Loucy (cell line): ENCODE data around the gene NXN.

Experiments used
- H2AFZ ChIP-seq: fragments of 200-600 bp; sonication (generic); 2 replicates; pipeline ENCODE4 v1.6.0; 2016; ENCODE audit warnings: antibody characterized with exemption, mild to moderate bottlenecking, low read length, moderate library complexity
- H3F3A ChIP-seq: fragments of 200-600 bp; 2 replicates; pipeline ENCODE4 v1.6.0; 2016; ENCODE audit warnings: antibody characterized with exemption, low read depth, mild to moderate bottlenecking
- H3K27me3 ChIP-seq: fragments of 200-600 bp; sonication (generic); 2 replicates; pipeline ENCODE4 v1.6.1; 2014; ENCODE audit warnings: low read length, mild to moderate bottlenecking; ENCODE audit not compliant: insufficient read depth, poor library complexity, severe bottlenecking
- H3K36me3 ChIP-seq: fragments of 200-600 bp; sonication (generic); 2 replicates; pipeline ENCODE4 v1.6.1; 2016; ENCODE audit warnings: low read length; ENCODE audit not compliant: insufficient read depth
- H3K4me1 ChIP-seq: fragments of 200-600 bp; sonication (generic); 2 replicates; pipeline ENCODE4 v1.5.1; 2014; ENCODE audit warnings: low read length, mild to moderate bottlenecking; ENCODE audit not compliant: insufficient read depth, poor library complexity, severe bottlenecking
- H3K4me2 ChIP-seq: fragments of 200-600 bp; sonication (generic); 2 replicates; pipeline ENCODE4 v1.6.0; 2014; ENCODE audit warnings: antibody characterized with exemption, low read length, low read depth, mild to moderate bottlenecking; ENCODE audit not compliant: poor library complexity, severe bottlenecking
- H3K4me3 ChIP-seq: fragments of 200-600 bp; sonication (generic); 2 replicates; pipeline ENCODE4 v1.5.1; 2014; ENCODE audit warnings: low read length, mild to moderate bottlenecking, mixed read lengths; ENCODE audit not compliant: poor library complexity, severe bottlenecking
- H3K79me2 ChIP-seq: fragments of 200-600 bp; sonication (generic); 2 replicates; pipeline ENCODE4 v1.6.1; 2014; ENCODE audit warnings: low read length; ENCODE audit not compliant: insufficient read depth
- H3K9ac ChIP-seq: fragments of 200-600 bp; sonication (generic); 2 replicates; pipeline ENCODE4 v1.6.0; 2014; ENCODE audit warnings: mild to moderate bottlenecking, low read depth, low read length, moderate library complexity; ENCODE audit not compliant: poor library complexity, severe bottlenecking
- H3K9me2 ChIP-seq: fragments of 200-600 bp; sonication (generic); replicated peaks from 2 replicates; pipeline ENCODE4 v1.6.1; 2016; ENCODE audit warnings: low read depth, low read length, mixed read lengths
- H3K9me3 ChIP-seq: fragments of 200-600 bp; sonication (generic); 2 replicates; pipeline ENCODE4 v1.6.1; 2014; ENCODE audit warnings: mild to moderate bottlenecking, antibody characterized with exemption, low read length, low read depth; ENCODE audit not compliant: insufficient read depth
- H4K20me1 ChIP-seq: fragments of 200-600 bp; sonication (generic); 2 replicates; pipeline ENCODE4 v1.6.0; 2014; ENCODE audit warnings: antibody characterized with exemption, low read length, mild to moderate bottlenecking; ENCODE audit not compliant: insufficient read depth, poor library complexity, severe bottlenecking
- EZH2phosphoT487 ChIP-seq: fragments of 200-600 bp; IDR thresholded peaks from 2 replicates; pipeline ENCODE4 v1.6.1; 2018; ENCODE audit warnings: antibody characterized with exemption, mild to moderate bottlenecking, moderate library complexity, borderline replicate concordance
- TF ChIP-seq, protein P1 (sequence below): fragments of 200-600 bp; sonication (generic); conservative IDR thresholded peaks from 2 replicates; pipeline ENCODE4 v1.5.1; 2014; ENCODE audit warnings: mild to moderate bottlenecking, antibody characterized with exemption, low read length

Gene NXN

DNA sequence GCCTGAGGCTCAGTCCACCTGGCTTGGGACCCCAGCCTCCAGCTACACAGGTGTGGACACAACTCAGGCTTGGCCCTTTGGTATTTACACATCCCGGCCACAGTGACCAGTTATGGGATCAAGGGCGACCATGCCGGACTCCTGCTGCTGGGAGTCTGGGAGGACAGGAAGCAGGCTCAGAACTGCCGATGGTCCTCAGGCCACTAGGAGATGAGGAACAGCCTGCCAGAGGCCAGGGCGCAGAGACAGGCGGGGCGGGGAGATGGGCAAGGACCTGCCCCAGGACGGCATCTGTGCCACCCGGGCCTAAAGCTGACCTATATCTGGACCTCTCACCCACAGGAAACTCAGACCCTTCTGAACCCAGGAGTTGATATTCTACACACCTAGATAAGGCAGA is 12.5 kb downstream of the NXN start:
- Histone ChIP-seq H3K4me1 (no peaks in the 10 kb centered on the region), H3K9me3 (no peaks in the 10 kb centered on the region), H3K4me2 (no peak overlapping the region), H3K4me3 (no peak overlapping the region), H3K9me2 (no peaks in the 10 kb centered on the region), H4K20me1 (no peaks in the 10 kb centered on the region), H3K27me3 (no peaks in the 10 kb centered on the region), H3K36me3 (no peaks in the 10 kb centered on the region), H3K79me2 (no peaks in the 10 kb centered on the region), H3K9ac (no peak overlapping the region), H2AFZ (no peak overlapping the region), H3F3A (no peaks in the 10 kb centered on the region)
- no peak for TF ChIP-seq EZH2phosphoT487
- TF ChIP-seq, protein P1, sequence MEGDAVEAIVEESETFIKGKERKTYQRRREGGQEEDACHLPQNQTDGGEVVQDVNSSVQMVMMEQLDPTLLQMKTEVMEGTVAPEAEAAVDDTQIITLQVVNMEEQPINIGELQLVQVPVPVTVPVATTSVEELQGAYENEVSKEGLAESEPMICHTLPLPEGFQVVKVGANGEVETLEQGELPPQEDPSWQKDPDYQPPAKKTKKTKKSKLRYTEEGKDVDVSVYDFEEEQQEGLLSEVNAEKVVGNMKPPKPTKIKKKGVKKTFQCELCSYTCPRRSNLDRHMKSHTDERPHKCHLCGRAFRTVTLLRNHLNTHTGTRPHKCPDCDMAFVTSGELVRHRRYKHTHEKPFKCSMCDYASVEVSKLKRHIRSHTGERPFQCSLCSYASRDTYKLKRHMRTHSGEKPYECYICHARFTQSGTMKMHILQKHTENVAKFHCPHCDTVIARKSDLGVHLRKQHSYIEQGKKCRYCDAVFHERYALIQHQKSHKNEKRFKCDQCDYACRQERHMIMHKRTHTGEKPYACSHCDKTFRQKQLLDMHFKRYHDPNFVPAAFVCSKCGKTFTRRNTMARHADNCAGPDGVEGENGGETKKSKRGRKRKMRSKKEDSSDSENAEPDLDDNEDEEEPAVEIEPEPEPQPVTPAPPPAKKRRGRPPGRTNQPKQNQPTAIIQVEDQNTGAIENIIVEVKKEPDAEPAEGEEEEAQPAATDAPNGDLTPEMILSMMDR: no peak

DNA sequence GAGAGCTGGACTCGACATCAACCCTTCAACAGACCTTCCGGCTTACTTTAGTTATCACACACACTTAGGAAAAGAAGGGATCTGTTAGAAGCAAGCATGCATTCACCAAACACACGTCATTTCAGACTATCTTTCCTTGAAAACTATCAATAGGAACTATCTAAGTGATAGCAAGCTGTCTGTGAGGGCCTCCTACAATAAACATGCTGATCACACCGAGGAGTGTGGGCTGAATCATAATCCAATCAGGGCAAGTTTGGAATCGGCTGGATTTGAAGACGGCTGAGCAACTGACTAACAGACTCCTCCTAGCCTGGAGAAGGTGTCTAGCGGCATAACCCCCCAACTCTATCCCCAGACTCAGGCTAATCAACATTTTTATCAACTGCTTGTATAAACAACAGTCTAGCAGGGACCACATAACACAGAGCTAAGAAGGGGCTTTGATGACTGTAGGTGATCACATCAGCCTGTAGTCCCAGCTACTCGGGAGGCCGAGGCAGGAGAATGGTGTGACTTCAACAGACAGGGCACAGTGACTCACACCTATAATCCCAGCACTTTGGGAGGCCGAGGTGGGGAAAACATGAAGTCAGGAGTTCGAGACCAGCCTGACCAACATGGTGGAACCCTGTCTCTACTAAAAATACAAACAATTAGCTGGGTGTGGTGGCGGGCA is 14.1 kb downstream of the NXN start:
- no peaks in the 10 kb centered on the region for H3K79me2 ChIP-seq
- no peaks in the 10 kb centered on the region for H4K20me1 ChIP-seq
- no peaks in the 10 kb centered on the region for H3K36me3 ChIP-seq
- no peaks in the 10 kb centered on the region for H3K9me3 ChIP-seq
- no peaks in the 10 kb centered on the region for H3K4me1 ChIP-seq
- no peak for TF ChIP-seq EZH2phosphoT487
- TF ChIP-seq, protein P1: no peak
- H3K9ac ChIP-seq: no peak overlapping the region
- H3F3A ChIP-seq: no peaks in the 10 kb centered on the region
- no peak overlapping the region for H2AFZ ChIP-seq
- no peaks in the 10 kb centered on the region for H3K27me3 ChIP-seq
- no peak overlapping the region for H3K4me3 ChIP-seq
- H3K9me2 ChIP-seq: no peaks in the 10 kb centered on the region
- H3K4me2 ChIP-seq: no peak overlapping the region

DNA sequence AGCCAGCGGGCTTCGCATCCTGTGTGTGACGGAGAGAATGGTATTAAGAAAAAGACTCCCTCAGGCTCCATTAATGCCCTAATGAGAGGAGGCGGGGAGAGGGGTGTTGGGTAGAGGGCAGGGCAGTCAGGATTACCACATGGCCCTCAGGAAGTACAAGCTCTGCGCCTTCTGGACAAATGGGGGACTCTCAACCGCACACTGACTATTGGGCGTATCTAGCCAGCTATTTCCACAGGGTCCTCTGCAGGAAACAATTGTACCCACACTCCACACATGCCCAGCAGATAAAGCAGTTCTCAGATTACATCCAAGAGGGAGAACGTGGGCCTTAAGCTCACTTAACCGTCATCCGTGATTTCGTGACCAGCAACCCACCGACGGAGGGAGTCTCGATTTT is 14.7 kb downstream of the NXN start:
- Histone ChIP-seq H3F3A (no peaks in the 10 kb centered on the region), H3K79me2 (no peaks in the 10 kb centered on the region), H3K9me3 (no peaks in the 10 kb centered on the region), H3K27me3 (no peaks in the 10 kb centered on the region), H2AFZ (no peak overlapping the region), H3K9ac (no peak overlapping the region), H4K20me1 (no peaks in the 10 kb centered on the region), H3K4me3 (no peak overlapping the region), H3K4me1 (no peaks in the 10 kb centered on the region), H3K4me2 (no peak overlapping the region), H3K36me3 (no peaks in the 10 kb centered on the region), H3K9me2 (no peaks in the 10 kb centered on the region)
- no peak for TF ChIP-seq EZH2phosphoT487
- TF ChIP-seq, protein P1: no peak
